Osteoblast (primary cell): ENCODE results near the gene PALD1. TPM values are rescaled to one million over a fixed set of nuclear protein-coding genes. Genes with fewer than 3 reads are reported as not detected.

Source experiments
- DNase-seq: peaks from one replicate; pipeline ENCODE4 v3.0.0; 2011; ENCODE audit warnings: low spot score, mixed read lengths; ENCODE audit not compliant: insufficient read length; ENCODE audit errors: missing footprints
- H2AFZ ChIP-seq: 2 replicates; pipeline ENCODE4 v1.6.0; 2011; ENCODE audit warnings: mild to moderate bottlenecking, low read length
- H3K27ac ChIP-seq: 2 replicates; pipeline ENCODE4 v1.5.1; 2011; ENCODE audit warnings: mild to moderate bottlenecking, low read depth, low read length, moderate library complexity
- H3K27me3 ChIP-seq: 2 replicates; pipeline ENCODE4 v1.6.0; 2012; ENCODE audit warnings: mild to moderate bottlenecking, control low read depth, inconsistent platforms, low read length, moderate library complexity; ENCODE audit not compliant: insufficient read depth
- H3K36me3 ChIP-seq: 2 replicates; pipeline ENCODE4 v1.5.1; 2011; ENCODE audit warnings: mild to moderate bottlenecking, low read length, control low read depth, moderate library complexity; ENCODE audit not compliant: insufficient read depth
- H3K4me1 ChIP-seq: 2 replicates; pipeline ENCODE4 v1.5.1; 2011; ENCODE audit warnings: mild to moderate bottlenecking, low read length, control low read depth, moderate library complexity; ENCODE audit not compliant: insufficient read depth
- H3K4me2 ChIP-seq: 2 replicates; pipeline ENCODE4 v1.6.0; 2011; ENCODE audit warnings: mild to moderate bottlenecking, low read length; ENCODE audit not compliant: insufficient read depth
- H3K4me3 ChIP-seq: fragments of 200-600 bp; sonication (generic); 3 replicates; pipeline ENCODE4 v1.5.1; 2012; ENCODE audit warnings: mild to moderate bottlenecking, low read length, inconsistent platforms; ENCODE audit not compliant: insufficient read depth
- H3K79me2 ChIP-seq: 2 replicates; pipeline ENCODE4 v1.6.0; 2012; ENCODE audit warnings: mild to moderate bottlenecking, low read length, control low read depth, inconsistent platforms; ENCODE audit not compliant: insufficient read depth
- H3K9me3 ChIP-seq: 2 replicates; pipeline ENCODE4 v1.5.1; 2011; ENCODE audit warnings: low read depth, low read length, control low read depth
- H4K20me1 ChIP-seq: 2 replicates; pipeline ENCODE4 v1.6.0; 2012; ENCODE audit warnings: mild to moderate bottlenecking, low read length, control low read depth; ENCODE audit not compliant: insufficient read depth
- total RNA-seq: library from RNA; depleted of rRNA; stranded (reverse); fragments of >200 nt; gene quantifications from 2 replicates; pipeline ENCODE4 v1.2.3, GENCODE V29; 2012
- TF ChIP-seq, protein P1 (sequence below): IDR thresholded peaks from 2 replicates; pipeline ENCODE4 v1.5.1; 2011; ENCODE audit warnings: mild to moderate bottlenecking, low read depth, low read length, moderate library complexity; ENCODE audit errors: extremely low read depth

Gene PALD1
- total RNA-seq, 1 donor, result under 0.01 TPM

DNA sequence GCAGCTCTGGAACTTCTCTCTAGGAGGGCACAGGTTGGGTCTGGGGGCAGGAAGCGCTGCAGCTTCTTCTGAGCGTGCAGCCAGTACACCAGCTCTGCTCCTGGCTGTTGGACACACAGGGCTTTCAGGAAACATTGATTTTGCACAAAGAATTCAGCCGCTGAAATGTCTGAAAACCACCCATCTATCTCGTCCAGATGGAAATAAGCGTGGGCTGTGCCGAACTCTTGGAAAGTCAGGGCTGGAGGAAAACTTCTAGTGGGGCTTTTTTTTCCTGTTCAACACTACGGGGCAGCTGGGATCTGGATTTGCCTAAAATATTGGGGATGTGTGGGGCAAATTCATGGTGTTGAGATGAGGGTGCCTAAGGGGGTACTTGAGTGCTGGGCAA is 31.2 kb downstream of the PALD1 start:
- Histone ChIP-seq H3K9me3 (no peaks in the 10 kb centered on the region), H3K4me1 (no peaks in the 10 kb centered on the region), H3K27me3 (peaks cover 4% of the 10 kb centered on the region), H3K79me2 (no peaks in the 10 kb centered on the region), H3K4me3 (no peak overlapping the region), H3K36me3 (no peaks in the 10 kb centered on the region), H2AFZ (no peak overlapping the region), H4K20me1 (no peaks in the 10 kb centered on the region), H3K27ac (no peak overlapping the region), H3K4me2 (no peak overlapping the region)
- no peak for DNase-seq
- TF ChIP-seq, protein P1, sequence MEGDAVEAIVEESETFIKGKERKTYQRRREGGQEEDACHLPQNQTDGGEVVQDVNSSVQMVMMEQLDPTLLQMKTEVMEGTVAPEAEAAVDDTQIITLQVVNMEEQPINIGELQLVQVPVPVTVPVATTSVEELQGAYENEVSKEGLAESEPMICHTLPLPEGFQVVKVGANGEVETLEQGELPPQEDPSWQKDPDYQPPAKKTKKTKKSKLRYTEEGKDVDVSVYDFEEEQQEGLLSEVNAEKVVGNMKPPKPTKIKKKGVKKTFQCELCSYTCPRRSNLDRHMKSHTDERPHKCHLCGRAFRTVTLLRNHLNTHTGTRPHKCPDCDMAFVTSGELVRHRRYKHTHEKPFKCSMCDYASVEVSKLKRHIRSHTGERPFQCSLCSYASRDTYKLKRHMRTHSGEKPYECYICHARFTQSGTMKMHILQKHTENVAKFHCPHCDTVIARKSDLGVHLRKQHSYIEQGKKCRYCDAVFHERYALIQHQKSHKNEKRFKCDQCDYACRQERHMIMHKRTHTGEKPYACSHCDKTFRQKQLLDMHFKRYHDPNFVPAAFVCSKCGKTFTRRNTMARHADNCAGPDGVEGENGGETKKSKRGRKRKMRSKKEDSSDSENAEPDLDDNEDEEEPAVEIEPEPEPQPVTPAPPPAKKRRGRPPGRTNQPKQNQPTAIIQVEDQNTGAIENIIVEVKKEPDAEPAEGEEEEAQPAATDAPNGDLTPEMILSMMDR, result no peak

- Histone ChIP-seq H3K36me3 (no peaks in the 10 kb centered on the region), H3K4me2 (no peak overlapping the region), H3K4me3 (no peak overlapping the region), H3K27ac (no peak overlapping the region), H3K4me1 (no peaks in the 10 kb centered on the region), H3K9me3 (no peaks in the 10 kb centered on the region), H3K79me2 (no peaks in the 10 kb centered on the region), H4K20me1 (no peaks in the 10 kb centered on the region), H3K27me3 (peaks cover 4% of the 10 kb centered on the region), H2AFZ (no peak overlapping the region)
- TF ChIP-seq, protein P1, result no peak
- DNase-seq, result no peak
These were observed 31.9 kb downstream of the PALD1 start for GRCh38 chr10:70510453-70510852.

- H3K27ac ChIP-seq, result no peak overlapping the region
- peaks cover 4% of the 10 kb centered on the region for H3K27me3 ChIP-seq
- H3K9me3 ChIP-seq, result no peaks in the 10 kb centered on the region
- H3K36me3 ChIP-seq, result no peaks in the 10 kb centered on the region
- no peak for DNase-seq
- TF ChIP-seq, protein P1, result no peak
- H2AFZ ChIP-seq, result no peak overlapping the region
- H4K20me1 ChIP-seq, result no peaks in the 10 kb centered on the region
- no peak overlapping the region for H3K4me2 ChIP-seq
- H3K79me2 ChIP-seq, result no peaks in the 10 kb centered on the region
- no peak overlapping the region for H3K4me3 ChIP-seq
- no peaks in the 10 kb centered on the region for H3K4me1 ChIP-seq
These were observed 32.3 kb downstream of the PALD1 start for GRCh38 chr10:70510904-70511303.

GRCh38 chr10:70512149-70512639 is 33.6 kb downstream of the PALD1 start:
- H3K27ac ChIP-seq, result no peak overlapping the region
- no peaks in the 10 kb centered on the region for H3K9me3 ChIP-seq
- H3K79me2 ChIP-seq, result no peaks in the 10 kb centered on the region
- H3K4me2 ChIP-seq, result no peak overlapping the region
- TF ChIP-seq, protein P1, result no peak
- DNase-seq, result no peak
- no peaks in the 10 kb centered on the region for H3K36me3 ChIP-seq
- no peaks in the 10 kb centered on the region for H4K20me1 ChIP-seq
- H3K4me3 ChIP-seq, result no peak overlapping the region
- H3K27me3 ChIP-seq, result peaks cover 4% of the 10 kb centered on the region
- H3K4me1 ChIP-seq, result no peaks in the 10 kb centered on the region
- no peak overlapping the region for H2AFZ ChIP-seq
